GM04503 (cell line): ENCODE data around the gene PTPRU.

Experiments
- DNase-seq: peaks from one replicate; pipeline ENCODE4 v3.0.0-alpha.2; 2012; ENCODE audit warnings: low read depth

The PTPRU gene

DNA sequence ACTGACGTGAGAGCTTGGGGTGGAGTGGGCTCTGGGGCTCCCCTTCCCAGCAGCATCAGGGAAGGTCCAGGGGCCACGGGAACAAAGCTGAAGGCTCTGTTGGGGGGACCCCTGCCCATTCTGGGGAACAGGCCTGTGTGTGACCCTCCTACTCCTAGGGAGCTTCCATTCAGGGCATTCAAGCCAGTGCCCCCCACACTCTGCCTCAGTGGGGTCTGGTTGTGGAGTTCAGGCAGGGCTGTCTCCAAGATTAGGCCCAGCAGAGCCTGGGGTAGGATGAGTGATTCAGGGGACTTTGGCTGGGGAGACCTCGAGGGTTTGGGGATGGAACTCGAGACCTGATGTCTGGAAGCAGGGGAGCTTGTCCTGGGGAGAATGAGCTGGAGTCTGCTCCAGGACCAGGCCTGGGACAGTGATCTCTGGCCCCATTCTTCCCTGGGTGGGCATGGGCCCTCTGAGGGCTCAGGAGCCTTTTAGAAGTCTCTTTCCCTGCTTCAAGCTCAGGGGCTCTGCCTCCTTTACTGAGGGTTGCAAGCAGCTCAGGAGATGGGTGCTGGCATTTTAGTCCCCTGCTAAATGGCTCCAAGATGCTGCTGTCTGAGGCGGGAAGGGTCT lies 81.7 kb downstream of the PTPRU start:
- DNase-seq: no peak

DNA sequence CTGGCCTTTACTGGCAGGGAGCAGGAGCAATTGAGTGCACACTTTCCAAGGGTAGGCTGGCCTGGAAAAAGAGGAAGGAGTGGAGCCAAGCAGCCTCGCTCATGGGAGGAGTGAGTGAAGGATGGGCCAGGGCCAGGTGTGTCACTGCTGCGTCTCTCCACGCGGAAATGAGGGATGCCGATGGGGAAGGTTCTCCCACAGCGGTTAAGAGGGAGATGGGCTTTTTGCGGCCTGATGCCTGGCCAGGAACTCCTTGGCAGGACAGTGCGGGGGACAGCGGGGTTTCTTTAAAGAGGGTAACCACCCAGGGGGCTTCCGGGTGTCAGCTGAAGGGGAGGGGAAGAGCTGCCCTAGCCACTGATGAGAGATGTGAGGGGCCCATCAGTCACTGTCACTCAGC lies 82.4 kb downstream of the PTPRU start:
- no peak for DNase-seq

DNA sequence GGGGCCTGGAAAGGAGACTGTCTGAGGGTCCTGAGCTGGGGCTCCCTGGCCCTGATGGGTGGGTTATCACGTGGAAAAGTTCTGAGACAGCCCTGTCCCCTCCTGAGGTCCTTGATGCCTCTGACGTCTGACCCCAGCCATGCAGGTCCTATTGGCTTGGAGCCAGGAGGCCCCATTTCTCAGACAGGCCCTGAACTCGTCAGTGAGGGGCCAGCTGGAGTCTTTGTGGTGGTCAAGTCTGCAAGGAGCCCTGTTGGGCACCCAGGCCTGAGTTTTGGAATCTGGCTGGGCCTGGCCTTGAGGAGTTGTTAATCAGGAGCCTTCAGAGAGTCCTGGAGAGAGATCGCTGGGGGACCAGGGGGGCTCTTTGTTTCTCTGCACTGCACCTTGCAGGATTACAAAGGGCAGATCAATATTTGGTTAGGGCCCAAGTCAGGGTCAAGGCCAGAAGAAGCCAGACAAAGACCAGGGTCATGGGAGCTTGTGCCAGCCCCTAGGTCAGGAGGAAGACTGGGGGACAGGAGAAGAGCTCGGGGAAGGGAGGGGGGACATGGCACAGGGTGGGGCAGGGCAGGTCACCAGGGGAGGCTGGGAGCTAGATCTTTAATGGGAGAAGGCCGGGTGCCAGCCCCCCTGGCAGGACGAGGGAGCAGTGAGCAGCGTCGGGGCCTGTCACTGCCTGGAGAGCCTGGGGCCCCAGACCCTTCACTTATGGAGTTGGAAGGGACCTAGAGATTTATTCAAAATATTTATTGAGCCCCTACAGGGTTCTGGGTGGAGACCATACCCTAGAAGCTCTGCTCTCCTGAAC lies 83.2 kb downstream of the PTPRU start:
- DNase-seq: no peak

DNA sequence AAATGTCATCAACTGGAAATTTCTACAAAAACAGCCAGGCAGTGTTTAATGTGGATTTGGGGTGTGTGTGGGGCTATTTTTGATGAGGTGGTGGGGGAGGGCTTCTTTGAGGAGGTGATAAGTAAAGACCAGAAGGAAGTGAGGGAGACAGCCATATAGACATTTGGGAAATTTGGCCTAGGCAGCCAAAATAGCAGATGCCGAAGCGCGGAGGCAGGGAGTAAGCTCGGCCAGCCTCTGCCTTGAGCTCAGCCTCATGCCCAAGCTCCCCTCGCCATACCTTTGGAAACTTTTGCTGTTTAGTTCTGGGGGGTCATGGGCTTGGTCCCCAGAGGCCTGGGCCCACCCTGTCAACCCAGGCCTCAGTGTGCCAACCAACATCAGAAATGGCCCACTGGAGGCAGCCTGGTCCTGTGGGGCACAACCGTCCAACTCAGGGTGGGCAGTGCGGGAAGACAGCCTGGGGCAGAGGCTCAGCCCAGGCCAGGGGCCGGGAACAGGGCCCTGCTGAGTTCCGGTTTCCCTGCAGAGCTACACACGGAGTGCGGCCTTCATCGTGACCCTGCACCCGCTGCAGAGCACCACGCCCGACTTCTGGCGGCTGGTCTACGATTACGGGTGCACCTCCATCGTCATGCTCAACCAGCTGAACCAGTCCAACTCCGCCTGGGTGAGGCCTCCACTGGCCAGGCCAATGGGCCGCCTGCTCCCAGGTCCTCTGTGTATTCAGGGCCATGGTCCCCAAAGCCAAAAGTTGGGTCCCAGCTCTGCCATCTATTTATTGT lies 84.0 kb downstream of the PTPRU start:
- no peak for DNase-seq

DNA sequence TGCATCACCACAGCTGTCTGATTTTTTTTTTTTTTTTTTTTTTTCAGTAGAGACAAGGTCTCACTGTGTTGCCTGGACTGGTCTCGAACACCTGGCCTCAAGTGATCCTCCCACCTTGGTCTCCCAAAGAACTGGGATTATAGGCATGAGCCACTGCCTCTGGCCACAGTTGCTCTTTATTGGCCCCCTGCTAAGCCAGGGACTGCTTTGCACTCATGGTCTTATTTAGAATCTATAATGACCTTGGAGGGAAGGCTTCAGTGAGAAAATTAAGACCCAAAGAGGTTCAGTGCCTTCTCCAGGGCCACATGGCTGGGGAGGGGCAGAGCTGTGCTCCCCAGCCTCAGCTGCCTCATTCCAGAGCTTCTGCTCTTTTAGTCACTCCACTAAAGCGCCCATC lies 84.9 kb downstream of the PTPRU start:
- DNase-seq: no peak

DNA sequence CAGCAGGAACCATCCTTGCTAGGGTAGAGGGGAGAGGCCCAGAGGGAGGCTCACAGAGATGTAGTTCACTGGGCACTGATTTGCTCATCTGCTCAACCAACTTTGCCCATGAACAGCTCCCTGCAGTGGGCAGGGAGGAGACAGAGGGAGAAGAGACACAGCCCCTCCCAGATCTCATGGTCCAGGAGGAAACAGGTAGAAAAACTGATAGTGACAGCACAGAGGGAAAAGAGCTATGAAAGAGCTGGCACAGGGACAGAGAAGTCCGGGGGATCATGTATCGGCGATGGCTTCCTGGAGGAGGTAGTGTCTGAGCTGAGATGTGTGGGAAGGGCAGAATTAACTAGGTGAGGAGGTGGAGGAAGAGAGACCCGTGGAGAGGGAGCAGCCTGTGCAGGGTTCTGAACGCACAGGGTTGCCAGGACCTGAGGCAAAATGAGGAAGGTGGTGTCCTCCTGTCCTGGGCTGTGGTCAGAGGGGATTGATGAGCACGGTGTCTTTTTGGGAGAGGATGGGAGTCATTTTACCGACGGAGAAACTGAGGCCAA lies 85.9 kb downstream of the PTPRU start:
- DNase-seq: no peak

DNA sequence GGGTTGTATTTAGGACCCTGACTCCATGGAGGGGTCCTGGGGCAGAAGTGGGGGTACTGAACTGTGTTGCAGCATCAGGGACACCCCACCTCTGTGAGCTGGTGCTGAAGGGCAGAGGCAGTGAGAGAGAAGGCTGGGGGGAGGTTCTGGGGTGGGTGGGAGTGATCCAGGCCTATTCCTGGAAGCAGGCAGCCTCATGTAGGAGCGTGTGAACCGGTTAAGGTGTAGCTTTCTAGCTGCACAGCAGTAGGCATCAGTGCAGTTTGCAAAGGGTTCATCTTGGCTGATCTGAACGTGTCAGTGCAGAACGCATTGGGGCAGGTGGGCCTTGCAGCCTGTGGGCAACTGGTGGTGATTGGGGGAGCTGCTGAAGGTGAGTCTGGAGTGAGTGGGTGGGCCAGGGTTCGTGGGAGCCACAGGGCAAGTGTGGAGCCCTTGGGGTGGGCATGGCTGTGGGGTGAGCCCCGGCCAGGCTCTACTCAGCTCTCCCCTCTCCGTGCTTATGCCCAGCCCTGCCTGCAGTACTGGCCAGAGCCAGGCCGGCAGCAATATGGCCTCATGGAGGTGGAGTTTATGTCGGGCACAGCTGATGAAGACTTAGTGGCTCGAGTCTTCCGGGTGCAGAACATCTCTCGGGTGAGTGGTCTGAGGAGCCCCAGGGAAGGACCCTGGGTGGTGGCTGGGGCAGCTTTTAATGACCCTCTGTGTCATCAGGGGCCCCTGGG lies 86.7 kb downstream of the PTPRU start:
- no peak for DNase-seq

DNA sequence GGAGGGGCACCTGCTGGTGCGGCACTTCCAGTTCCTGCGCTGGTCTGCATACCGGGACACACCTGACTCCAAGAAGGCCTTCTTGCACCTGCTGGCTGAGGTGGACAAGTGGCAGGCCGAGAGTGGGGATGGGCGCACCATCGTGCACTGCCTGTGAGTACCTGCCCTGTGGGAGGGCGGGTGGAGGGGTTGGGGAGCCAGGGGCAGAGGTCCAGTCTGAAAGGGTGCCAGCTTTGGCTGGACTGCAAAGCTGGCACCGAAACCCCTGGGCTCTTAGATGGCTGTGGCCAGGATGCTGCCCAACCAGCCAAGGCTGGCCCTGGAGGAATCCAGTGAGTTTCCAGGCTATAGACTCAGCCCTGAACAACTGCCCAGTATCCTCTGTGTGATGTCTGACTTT lies 87.3 kb downstream of the PTPRU start:
- DNase-seq: no peak

DNA sequence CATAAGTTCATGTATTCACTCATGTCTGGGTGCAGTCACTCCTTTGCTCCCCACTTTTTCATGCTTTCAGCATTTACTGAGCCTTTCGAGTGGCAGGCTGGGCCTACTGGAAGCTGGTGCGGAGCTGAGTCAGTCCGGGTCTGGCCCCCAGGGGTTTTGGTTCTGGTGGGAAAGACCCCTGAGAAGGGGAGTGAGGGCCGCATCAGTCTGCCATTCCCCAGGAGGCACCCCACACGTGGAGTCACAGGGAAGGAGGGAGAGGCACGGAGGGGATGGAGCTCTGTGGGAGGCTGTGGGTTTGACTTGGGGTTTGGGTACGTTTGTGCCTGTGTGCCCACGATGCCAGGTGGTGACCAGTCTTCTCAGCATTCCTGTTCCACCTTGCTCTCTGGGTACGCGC lies 87.9 kb downstream of the PTPRU start:
- no peak for DNase-seq

DNA sequence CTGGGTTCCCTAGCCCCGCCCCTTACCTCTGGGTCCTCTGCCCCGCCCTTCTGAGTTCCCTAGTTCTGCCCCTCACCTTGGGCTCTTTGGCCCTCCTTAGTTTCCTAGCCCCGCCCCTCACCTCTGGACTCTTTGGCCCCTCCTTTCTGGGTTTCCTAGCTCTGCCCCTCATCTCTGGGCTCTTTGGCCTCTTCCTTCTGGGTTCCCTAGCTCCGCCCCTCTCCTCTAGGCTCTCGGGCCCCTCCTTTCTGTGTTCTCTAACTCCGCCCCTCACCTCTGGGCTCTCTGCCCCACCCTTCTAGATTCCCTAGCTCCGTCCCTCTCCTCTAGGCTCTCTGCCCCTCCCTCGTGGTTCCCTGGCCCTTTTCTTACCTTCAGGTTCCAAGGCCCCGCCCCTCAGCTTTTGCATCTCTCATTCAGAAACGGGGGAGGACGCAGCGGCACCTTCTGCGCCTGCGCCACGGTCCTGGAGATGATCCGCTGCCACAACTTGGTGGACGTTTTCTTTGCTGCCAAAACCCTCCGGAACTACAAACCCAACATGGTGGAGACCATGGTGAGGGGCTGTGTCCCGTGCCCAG lies 88.5 kb downstream of the PTPRU start:
- DNase-seq: no peak

DNA sequence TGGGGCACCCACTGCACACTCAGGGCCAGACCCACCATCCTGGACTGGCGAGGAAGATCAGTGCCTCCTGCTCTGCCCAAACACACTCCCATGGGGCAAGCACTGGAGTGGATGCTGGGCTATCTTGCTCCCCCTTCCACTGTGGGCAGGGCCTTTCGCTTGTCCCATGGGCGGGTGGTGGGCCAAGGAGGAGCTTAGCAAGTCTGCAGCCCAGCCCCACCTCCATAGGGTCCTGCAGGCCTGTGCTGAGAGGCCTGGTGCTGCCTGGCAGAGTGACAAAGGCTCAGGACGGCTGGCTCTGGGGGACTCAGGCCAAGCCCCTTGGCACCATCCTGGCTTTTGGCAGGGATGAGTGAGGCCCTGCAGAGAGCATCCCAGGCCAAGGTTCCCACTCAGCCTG lies 89.4 kb downstream of the PTPRU start:
- no peak for DNase-seq

DNA sequence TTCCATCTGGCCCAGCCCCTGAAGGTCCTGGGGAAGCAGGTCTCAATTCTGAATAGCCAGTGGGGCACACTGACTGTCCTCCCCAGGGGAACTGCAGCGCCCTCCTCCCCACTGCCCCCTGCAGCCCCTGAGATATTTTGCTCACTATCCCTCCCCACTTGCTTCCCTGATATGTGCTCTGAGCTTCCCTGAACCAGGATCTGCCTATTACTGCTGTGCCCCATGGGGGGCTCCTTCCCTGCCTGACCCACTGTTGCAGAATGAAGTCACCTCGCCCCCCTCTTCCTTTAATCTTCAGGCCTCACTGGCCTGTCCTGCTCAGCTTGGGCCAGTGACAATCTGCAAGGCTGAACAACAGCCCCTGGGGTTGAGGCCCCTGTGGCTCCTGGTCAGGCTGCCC lies 89.8 kb downstream of the PTPRU start:
- DNase-seq: no peak

DNA sequence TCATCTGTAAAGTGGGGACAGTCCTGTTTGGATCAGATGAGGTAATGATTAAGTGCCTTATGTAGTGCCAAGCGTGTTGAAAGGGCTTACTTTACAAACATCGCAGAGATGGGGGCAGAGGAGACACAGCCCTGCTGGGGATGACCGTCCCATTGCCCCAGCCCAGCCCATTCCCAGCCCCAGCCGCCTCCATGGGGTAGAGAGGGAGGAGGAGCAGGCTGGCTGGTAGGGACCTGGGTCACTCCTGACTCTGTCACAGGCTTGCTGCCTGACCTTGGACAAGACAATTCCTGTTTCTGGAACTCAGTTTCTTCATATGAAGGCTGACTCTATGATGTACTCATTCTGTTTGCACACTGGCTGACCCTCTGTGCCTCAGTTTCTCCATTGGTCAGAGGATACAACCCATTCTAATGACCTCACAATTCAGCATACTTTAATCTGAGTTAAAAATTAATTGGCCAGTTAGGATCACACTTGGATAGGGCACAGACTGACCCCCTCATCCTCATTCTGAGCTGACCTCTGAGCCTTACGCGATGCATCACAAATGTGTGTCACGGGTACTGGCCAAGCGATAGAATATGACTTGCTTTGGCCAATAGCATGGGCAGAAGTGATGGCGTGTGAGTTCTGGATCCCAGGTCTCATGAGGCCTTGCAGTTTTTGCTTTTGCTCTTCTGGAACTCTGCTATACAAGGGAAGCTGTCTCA lies 91.1 kb downstream of the PTPRU start:
- DNase-seq: no peak

DNA sequence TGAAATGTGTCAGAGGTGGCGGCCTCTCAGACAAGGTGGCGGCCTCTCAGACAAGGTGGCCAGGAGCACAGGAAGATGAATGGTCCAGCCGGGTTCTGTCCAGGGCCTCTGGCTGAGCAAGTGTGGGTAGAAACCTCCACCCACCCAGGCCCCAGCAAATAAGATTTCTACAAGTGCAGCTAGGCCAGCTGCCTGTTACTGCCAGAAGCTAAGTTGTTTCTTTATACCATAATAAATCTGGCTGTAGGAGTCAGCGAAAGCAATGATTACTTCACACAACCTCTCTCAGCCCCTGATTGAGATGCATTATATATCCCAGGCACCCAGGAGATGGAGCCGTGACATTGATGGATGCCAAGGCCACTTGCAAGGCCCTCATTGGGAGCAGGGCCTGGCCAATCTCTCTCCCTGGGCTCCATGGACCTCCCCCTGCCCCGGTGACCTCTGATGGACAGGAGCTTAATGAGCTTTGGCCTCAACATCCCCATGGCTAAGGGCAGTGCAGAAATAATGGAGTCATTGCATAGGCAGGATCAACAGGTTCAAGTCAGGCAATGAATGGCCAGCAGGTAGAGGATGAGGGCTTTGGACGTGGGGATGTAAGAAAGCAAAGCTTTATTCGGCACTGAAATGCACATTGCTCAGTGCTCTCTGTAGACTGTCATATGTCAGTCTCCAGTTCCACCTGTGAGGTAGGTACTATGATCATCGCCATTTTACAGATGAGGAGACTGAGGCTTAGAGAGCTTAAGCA lies 92.9 kb downstream of the PTPRU start:
- no peak for DNase-seq

DNA sequence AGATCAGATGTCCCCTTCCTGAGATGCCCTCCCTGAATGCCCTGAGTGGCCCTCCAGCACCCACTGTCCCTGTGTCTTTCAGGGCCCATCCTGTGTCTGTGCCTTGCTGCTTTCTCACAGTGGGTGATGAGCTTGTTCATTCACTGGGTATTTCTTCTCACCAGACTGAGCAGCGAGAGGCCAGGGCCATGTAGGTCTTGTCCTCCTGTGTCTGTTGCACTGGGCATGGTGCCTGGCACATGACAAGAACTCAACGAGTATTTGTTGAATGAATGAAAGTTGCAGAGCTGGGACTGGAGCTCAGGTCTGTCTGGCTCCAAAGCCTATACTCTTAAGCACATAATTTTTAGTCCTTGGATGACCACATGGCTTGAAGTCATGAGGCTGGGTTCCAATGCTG lies 93.8 kb downstream of the PTPRU start:
- DNase-seq: no peak

DNA sequence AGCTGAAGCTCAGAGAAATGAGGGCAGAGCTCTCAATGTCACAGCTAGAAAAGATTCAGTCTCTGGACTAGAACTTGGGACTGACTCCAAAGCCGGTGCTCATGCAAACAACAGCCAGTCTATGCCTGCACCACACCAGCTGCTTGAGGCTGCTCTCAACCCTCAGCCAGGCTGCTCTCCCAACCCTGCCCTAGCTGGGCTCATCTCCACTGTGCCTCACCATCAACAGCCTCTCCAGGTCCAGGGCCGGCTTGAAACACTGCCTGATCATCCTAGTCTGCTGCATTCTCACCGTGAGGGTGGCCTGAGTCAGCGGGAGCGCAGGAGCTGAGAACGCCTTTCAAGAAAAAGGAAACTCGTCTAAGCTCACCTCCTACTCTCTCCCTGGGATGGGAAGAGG lies 94.5 kb downstream of the PTPRU start:
- no peak for DNase-seq

DNA sequence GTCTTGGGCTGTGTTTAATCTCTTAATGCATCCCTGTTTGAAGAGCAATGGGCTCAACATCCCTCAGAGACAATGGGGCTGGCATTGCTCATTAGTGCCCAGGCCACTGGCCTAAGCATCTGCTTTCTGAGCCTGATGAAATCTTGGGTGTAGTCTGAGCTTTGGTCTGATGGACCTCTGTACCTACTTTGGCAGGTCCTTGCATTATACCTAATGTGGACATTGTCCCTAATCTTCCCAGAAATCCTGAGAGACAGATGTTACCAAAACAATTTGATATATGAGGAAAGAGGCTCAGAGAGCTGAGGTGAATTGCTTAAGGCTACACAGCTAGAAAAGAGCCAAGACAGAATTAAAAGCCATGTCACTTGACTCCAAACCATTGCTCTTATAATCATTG lies 95.0 kb downstream of the PTPRU start:
- no peak for DNase-seq

DNA sequence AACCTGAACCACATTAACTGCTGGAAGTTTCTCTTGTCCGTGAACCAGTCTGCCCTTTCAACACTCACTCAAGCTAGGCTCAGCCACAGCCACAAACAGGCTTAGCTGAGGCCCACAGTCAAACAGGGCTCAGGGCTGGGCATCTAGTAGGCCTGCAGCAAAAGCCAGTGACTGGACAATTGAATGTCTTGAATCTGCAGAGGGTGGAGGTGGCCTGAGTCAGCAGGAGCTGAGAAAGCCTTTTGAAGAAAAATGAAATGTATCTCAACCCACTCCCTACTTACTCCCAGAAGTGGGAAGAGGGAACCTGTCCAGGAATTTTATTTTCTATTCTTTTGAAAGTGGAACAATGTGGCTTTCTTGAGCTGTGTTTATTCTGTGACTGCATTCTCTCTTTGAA lies 95.4 kb downstream of the PTPRU start:
- no peak for DNase-seq

DNA sequence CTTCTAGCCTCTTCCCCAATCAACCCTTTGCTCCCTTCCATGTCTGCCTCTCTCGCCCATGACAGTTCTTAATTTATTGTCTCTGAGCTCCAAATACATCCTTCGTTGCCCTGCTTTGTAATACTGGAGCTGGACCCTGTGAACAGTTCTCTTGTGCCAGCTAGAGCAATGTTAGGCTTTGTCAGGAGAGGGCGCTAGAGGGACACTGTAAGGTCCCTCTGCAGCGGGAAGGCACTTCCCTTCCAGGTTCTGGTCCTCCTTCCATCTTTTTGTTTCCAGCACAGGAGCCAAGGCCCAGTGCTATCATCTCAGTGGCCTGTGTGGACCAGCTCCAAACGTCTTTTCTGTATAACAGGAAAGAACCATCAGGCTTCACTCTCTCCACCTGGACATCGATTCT lies 95.9 kb downstream of the PTPRU start:
- DNase-seq: no peak

DNA sequence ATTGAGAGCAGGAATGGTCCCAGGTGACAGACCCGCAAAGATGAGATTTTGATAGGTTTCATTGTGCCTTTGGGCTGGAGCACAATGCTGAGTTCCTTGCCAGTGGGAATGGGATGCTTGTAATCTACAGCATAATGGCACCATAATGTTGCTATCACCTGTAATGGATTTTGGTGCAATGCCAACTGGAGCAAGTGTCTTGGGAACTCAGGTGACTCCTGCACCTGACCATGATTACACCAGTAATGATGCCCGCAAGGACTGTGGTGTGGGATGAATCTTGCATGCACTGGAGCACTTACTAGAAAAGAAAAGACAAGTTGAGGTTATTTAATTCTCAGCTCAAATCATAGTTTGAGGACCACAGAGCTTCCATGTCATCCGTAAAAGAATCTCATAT lies 96.7 kb downstream of the PTPRU start:
- DNase-seq: no peak

DNA sequence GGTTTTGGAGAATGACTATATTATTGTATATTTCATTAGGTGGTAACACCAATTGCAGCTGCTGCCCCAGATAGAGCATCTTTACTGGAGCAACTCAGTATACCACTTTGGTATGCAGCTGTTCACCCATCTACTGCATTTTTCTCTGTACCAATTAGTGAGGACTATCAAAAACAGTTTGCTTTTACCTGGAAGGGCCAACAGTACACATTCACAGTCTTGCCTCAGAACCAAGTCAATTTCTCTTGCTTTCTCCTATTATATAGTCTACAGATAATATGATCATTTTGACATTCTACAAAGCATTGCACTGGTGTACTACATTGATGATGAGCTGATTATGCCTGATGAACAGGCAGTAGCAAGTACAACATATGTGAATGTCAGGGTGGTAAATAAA lies 99.3 kb downstream of the PTPRU start:
- no peak for DNase-seq
